Immature natural killer cell (primary cell): Measurements from ENCODE around the gene LKAAEAR1. TPM values are rescaled to one million over a fixed set of nuclear protein-coding genes. Genes with fewer than 3 reads are reported as not detected.

Experiments used
- DNase-seq, 3 donors: peaks; one replicate each; pipeline ENCODE4 v3.0.0; 2022; ENCODE audit warnings: mixed read lengths in 1 of 3
- H3K27ac Mint-ChIP-seq, 6 donors: one replicate each; pipeline ENCODE4 v1.8.0; 2020; ENCODE audit warnings: mixed read lengths in 6 of 6, mild to moderate bottlenecking in 5 of 6, inconsistent platforms in 4 of 6, moderate library complexity in 3 of 6
- H3K27me3 Mint-ChIP-seq, 3 donors: one replicate each; pipeline ENCODE4 v1.8.0; 2020 to 2021; ENCODE audit warnings: low read depth in 3 of 3, mild to moderate bottlenecking in 3 of 3, mixed read lengths in 3 of 3, moderate library complexity in 3 of 3, inconsistent platforms in 1 of 3
- H3K36me3 Mint-ChIP-seq, 3 donors: one replicate each; pipeline ENCODE4 v1.8.0; 2020; ENCODE audit warnings: mixed read lengths in 3 of 3, inconsistent platforms in 2 of 3, mild to moderate bottlenecking in 2 of 3
- H3K4me1 Mint-ChIP-seq, 2 donors: one replicate each; pipeline ENCODE4 v1.8.0; 2020; ENCODE audit warnings: inconsistent platforms in 2 of 2, mild to moderate bottlenecking in 2 of 2, mixed read lengths in 2 of 2, moderate library complexity in 1 of 2
- H3K4me3 Mint-ChIP-seq, 5 donors: one replicate each; pipeline ENCODE4 v1.8.0; 2020; ENCODE audit warnings: mild to moderate bottlenecking in 5 of 5, mixed read lengths in 5 of 5, inconsistent platforms in 3 of 5, moderate library complexity in 3 of 5
- H3K9me3 Mint-ChIP-seq, 6 donors: one replicate each; pipeline ENCODE4 v1.8.0; 2020; ENCODE audit warnings: mild to moderate bottlenecking in 6 of 6, mixed read lengths in 6 of 6, inconsistent platforms in 4 of 6, moderate library complexity in 3 of 6
- polyA plus RNA-seq, 3 donors: library from polyadenylated mRNA; unstranded; fragments of 300-500 nt; fragmentation: Illumina TruSeq; gene quantifications; one replicate each; pipeline ENCODE4 v1.2.3, GENCODE V29; 2021

Gene LKAAEAR1
- polyA plus RNA-seq, 3 donors from 2014 or later, result not detected

DNA sequence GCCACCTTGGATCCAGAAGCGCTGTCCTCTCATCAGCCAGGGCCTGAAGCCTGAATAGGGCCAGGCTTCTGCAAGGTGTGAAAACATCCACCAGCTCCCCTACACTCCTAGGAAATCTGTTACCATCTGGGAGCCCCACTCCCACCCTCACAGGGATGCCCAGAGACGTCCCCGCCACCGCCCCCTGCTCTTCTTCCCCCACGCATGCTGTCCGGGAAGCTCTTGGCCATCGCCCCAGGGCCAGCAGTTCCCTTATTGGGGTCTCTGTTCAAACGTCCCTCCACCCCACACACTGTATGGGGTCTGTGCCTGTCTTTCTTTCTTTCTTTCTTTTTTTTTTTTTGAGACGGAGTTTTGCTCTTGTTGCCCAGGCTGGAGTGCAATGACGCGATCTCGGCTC lies 8.6 kb downstream of the LKAAEAR1 start:
- Mint-ChIP-seq H3K4me1 (peaks cover 13 to 23% of the 10 kb centered on the region in 2 donors), H3K4me3 (peak overlapping the region in 1 of 5 donors; percentile 30), H3K9me3 (no peaks in the 10 kb centered on the region), H3K27me3 (peaks cover 0 to 2% (median 0%) of the 10 kb centered on the region in 3 donors), H3K36me3 (peaks cover 0 to 3% (median 3%) of the 10 kb centered on the region in 3 donors), H3K27ac (peak overlapping the region in 2 of 6 donors; percentile 23 to 39)
- DNase-seq, result no peak

DNA sequence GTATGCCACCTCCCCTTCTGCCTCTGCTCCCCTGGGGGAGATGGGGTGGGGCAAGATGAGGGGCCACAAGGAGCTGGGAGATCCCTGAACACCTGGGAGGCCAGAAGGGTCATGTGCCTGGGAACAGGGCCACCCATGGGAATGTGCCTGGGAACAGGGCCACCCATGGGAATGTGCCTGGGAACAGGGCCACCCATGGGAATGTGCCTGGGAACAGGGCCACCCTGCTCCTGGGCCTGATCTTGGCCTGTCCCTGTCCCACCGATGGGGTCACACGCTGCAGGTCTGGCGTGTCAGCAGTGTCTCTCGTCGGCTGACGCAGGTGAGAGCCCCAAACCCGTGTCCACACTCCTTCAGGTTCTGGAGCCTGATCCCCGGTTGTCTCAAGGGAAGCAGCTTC lies 9.2 kb downstream of the LKAAEAR1 start:
- Mint-ChIP-seq H3K4me1 (peaks cover 8 to 18% of the 10 kb centered on the region in 2 donors), H3K36me3 (peaks cover 0 to 3% (median 3%) of the 10 kb centered on the region in 3 donors), H3K27ac (peak overlapping the region in 1 of 6 donors; percentile 43), H3K9me3 (no peaks in the 10 kb centered on the region), H3K4me3 (no peak overlapping the region), H3K27me3 (no peaks in the 10 kb centered on the region)
- DNase-seq, result no peak

DNA sequence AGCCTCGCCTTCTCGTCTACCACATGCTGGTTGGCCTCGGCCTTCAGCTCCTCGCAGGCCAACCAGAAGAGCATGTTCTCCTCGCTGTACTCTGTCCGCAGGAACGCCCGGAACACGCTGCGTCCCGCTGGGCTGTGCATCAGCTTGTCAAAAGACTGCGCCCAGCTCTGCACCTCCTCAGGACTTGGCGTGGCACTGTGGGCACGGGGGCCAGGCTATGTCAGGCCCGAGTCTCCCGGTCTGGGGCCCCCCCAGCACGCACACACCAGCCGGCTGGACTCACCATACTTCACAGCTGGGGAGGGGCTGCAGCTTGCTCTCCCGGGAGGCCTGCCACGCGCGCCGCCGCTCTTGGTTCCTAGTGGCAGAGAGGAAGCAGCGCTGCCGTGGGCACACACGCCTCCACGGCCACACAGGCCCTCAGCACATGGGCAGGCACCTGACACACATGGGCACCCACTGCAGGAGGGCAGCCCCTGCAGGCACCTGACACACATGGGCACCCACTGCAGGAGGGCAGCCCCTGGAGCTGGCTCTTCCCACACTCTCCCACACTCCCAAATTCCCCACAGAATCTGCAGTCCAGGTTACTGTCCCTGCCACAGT lies 9.9 kb downstream of the LKAAEAR1 start:
- Mint-ChIP-seq H3K27ac (peak overlapping the region in 1 of 6 donors; percentile 43), H3K9me3 (no peaks in the 10 kb centered on the region), H3K27me3 (no peaks in the 10 kb centered on the region), H3K4me1 (peaks cover 8 to 18% of the 10 kb centered on the region in 2 donors), H3K4me3 (no peak overlapping the region), H3K36me3 (peaks cover 0 to 3% (median 3%) of the 10 kb centered on the region in 3 donors)
- no peak for DNase-seq

DNA sequence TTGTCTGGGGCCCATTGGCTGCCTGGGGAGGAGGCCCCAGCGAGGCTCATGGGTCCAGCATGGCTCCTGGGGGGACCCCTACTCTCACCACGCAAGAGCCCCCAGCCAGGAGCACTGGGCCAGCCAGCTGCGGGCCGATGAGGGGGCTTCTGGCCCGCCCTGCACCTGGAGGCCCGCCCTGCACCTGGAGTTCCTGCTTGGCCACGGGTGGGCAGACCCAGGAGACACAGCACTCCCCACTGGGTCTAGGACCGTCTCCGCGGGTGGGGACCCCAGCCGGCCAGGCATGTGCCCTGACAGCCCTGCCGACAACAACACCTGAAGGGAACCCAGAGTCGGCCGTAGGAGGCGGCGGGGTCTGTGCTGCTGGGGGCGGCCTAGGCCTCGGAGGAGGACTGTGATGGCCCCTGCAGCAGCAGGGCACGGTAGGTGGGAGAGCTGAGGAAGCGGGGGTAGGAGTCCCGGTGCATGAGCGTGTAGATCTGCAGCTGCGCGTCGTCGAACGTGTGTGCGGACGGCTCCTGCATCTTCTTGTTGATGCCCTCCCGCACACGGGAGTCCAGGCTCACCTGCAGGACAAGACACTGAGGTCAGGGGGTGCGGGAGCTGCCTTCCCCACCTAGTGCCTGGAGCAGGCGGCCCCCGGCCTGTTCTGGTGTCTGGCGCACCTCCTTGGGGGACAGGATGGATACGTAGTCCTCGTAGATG lies 10.6 kb downstream of the LKAAEAR1 start:
- H3K36me3 Mint-ChIP-seq, result peaks cover 0 to 3% (median 3%) of the 10 kb centered on the region in 3 donors
- H3K4me1 Mint-ChIP-seq, result peaks cover 8 to 20% of the 10 kb centered on the region in 2 donors
- no peak overlapping the region for H3K4me3 Mint-ChIP-seq

DNA sequence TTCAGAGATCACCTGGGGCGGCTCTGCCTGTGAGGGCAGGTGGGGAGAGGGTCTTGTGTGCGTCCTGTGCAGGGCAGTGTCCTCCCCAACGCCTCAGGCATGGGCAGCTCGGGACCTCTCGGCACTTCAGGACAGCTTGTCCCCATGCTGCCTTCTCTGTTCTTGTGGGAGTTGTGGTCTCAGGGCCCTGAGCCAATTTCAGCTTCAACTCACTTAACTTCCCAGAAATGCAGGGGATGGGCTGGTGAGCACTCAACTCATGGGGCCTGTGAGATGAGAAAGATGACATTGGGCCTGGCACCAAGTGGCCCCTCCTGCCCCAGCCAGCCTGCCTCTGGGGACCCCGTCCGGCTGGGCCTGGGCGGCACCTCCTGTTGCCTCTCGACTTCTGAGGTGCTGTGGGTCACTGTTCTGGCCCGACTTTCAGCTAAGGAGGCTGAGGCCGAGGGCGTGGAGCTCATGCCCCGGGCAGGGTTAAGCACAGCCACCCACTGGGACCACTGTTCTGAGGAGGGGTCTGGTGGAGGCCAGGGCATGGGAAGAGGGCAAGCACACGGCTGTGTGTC lies 11.6 kb downstream of the LKAAEAR1 start:
- Mint-ChIP-seq H3K27ac (peak overlapping the region in 1 of 6 donors; percentile 39), H3K27me3 (no peaks in the 10 kb centered on the region), H3K4me1 (peaks cover 2 to 22% of the 10 kb centered on the region in 2 donors), H3K36me3 (peaks cover 0 to 3% (median 3%) of the 10 kb centered on the region in 3 donors), H3K4me3 (no peak overlapping the region), H3K9me3 (no peaks in the 10 kb centered on the region)
- no peak for DNase-seq

More for the DNA sequence above, 10.6 kb downstream of the LKAAEAR1 start:
- DNase-seq, result no peak
- Mint-ChIP-seq H3K9me3 (no peaks in the 10 kb centered on the region), H3K27me3 (no peaks in the 10 kb centered on the region), H3K27ac (no peak overlapping the region)

DNA sequence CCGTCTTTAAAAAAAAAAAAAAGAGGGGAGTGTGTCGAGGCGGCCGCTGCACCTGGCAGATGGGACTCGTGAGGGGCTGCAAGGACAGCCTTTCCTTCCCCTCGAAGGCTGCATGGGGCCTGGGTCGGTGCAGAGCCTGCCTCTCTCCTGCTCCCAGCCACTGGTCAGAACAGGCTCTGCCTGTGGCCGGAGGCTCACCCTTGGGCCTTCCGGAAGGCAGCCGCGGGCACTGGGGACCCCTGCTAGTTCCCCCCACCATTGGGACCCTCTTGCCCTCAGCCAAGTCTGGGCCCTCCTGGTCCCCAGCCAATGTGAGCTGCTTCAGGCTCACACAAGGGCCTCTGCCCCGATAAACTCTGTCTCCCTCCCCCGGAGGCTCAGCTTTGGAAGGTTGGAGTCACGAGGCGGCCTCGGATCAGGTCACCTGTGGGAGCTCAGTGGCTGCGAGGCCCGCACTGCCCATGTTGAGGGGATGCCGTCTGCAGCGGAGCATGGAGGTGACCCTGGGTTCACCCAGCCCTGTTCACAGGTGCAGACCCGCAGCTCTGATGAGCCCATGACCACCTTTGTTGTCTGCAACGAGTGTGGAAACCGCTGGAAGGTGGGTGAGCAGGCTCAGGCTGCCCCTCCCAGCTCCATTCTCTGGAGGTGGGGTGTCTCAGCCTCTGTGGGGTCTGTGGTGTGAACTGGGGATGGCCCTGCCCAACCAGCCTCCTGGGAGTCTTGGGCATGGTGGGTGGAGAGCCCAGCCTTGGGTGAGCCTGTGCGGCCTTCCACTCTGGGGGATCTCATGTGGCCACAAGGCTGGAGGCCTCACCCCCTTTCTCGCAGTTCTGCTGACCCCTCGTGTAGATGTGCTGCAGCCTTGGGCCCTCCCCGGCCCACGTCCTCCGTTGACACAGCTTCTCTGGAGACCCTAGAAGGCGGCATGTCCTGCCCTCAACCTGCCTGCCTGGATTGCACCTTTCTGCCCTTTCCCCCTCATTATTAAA lies 12.6 kb downstream of the LKAAEAR1 start:
- H3K4me1 Mint-ChIP-seq, result peaks cover 8 to 25% of the 10 kb centered on the region in 2 donors
- no peak for DNase-seq
- H3K27ac Mint-ChIP-seq, result peak overlapping the region in 3 of 6 donors; percentile 24 to 43 (median 39)
- H3K4me3 Mint-ChIP-seq, result no peak overlapping the region
- H3K36me3 Mint-ChIP-seq, result peaks cover 0 to 3% (median 3%) of the 10 kb centered on the region in 3 donors
- no peaks in the 10 kb centered on the region for H3K27me3 Mint-ChIP-seq
- H3K9me3 Mint-ChIP-seq, result no peaks in the 10 kb centered on the region

DNA sequence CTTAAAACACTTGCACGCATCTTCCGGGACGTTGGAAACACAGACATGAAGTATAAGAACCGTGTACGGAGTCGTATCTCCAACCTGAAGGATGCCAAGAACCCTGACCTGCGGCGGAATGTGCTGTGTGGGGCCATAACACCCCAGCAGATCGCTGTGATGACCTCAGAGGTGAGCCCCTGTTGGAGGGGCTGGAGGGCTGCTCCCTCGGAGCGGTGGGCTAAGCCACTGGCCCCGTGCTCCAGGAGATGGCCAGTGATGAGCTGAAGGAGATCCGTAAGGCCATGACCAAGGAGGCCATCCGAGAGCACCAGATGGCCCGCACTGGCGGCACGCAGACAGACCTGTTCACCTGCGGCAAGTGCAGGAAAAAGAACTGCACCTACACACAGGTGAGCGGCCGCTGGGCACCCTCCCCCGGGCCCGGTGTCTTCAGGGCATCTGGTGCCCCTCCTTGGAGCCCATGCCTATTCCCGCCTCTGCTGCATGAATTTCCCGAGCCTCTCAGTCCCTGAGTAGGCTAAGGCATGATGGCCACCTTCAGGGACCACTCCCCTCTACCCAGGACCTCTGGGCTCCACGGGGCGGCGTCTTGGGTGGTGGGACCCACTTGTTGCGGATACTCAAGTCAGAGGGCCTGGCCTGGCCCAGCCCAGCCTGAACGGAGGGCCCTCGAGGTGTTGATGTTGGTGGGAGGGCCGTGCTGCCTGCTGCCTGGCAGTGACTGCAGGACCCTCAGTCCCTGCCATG lies 13.8 kb downstream of the LKAAEAR1 start:
- Mint-ChIP-seq H3K36me3 (peaks cover 0 to 3% (median 3%) of the 10 kb centered on the region in 3 donors), H3K4me1 (peaks cover 19 to 30% of the 10 kb centered on the region in 2 donors), H3K4me3 (no peak overlapping the region), H3K27me3 (peaks cover 0 to 3% (median 0%) of the 10 kb centered on the region in 3 donors), H3K27ac (peak overlapping the region in 1 of 6 donors; percentile 17), H3K9me3 (no peaks in the 10 kb centered on the region)
- no peak for DNase-seq

DNA sequence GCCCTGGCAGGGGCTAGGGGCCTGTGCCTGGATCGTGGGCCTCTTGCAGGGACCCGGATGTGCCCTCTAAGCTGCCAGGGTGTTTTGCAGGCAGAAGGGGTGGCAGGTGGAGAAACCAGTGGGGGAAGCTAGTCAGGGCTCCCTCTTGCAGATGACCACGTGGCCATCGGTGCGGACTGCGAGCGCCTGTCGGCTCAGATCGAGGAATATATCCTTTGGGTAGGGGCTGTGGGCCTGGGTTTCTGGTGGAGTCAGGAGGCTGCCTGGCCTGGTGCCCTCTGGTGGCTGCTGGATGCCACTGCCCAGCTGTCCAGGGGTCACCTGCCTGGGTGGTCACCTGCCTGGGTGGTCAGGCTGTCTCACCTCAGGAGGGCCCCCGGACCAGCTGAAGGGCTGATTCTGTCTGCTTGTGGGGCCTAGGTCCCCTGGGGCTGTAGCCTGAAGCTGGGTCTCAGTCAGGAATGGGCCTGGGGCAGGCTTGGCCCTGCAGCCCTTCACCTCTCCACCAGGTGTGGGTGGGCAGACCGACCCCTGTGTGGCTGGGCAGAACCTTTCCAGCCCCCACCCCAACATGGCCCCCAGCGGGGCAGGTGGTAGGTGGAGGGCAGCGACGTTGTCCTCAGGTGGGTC lies 14.5 kb downstream of the LKAAEAR1 start:
- no peak overlapping the region for H3K27ac Mint-ChIP-seq
- no peaks in the 10 kb centered on the region for H3K9me3 Mint-ChIP-seq
- H3K4me1 Mint-ChIP-seq, result peaks cover 24 to 34% of the 10 kb centered on the region in 2 donors
- peaks cover 0 to 3% (median 0%) of the 10 kb centered on the region in 3 donors for H3K27me3 Mint-ChIP-seq
- H3K36me3 Mint-ChIP-seq, result peaks cover 0 to 3% (median 3%) of the 10 kb centered on the region in 3 donors
- peak in 1 of 3 donors; percentile 27 for DNase-seq
- no peak overlapping the region for H3K4me3 Mint-ChIP-seq

DNA sequence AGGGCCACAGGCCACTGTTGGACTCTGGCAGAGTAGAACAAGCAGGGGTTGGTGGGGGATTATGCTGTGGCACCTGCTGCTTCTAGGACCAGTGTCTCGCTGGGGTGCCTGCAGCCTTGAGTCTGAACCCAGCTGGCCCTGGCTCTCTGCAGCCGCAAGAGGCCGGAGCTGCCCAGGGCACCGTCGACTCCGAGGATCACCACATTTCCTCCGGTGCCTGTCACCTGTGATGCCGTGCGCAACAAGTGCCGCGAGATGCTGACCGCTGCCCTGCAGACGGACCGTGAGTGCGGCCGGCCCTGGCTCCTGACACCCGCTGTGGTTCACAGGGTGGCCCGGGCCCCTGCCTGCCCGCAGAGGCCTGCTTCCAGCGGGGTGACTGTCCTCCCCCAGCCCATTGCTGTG lies 15.0 kb downstream of the LKAAEAR1 start:
- H3K9me3 Mint-ChIP-seq, result no peaks in the 10 kb centered on the region
- H3K4me1 Mint-ChIP-seq, result peaks cover 24 to 40% of the 10 kb centered on the region in 2 donors
- DNase-seq, result no peak
- H3K27ac Mint-ChIP-seq, result no peak overlapping the region
- H3K27me3 Mint-ChIP-seq, result peaks cover 0 to 3% (median 0%) of the 10 kb centered on the region in 3 donors
- H3K36me3 Mint-ChIP-seq, result peaks cover 0 to 3% (median 3%) of the 10 kb centered on the region in 3 donors
- no peak overlapping the region for H3K4me3 Mint-ChIP-seq

DNA sequence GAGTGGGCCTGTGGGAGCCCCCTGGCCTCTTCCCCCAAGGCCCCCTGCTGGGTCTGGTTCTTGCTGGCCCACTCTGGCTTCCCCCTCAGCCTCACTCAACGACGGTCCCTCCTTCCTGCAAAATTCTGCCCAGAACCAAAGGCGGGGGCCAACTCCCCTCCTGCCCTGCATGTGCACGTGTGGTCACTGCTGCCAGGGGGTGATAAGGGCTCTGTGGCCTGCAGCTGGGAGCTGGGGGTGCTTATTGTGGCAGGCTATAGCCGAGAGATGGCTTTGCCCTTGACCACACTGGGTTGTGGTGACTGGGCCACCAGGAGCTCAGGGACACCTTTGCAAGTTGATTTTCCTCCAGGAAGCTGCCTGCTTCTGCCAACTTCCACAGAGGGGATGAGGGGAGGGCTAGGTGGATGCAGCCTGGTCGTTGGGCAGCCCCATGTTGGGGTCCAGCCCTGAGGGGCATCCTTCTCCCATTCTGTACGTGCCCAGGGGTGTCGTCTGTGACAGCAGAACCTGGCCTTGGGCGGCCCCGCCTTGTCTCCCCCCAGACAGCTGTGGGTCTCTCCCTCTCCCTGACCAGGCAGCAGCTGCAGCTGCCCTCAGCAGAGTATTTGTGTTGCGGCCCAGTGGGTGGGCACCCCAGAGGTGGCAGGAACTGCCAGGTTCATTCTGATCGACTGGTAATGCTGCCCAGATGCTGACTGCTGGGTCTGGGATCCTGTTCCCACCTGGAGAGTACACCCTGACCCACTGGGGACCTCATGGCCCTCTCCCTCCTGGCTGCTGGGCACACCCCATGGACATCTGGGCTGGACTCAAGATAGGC lies 15.6 kb downstream of the LKAAEAR1 start:
- no peaks in the 10 kb centered on the region for H3K9me3 Mint-ChIP-seq

DNA sequence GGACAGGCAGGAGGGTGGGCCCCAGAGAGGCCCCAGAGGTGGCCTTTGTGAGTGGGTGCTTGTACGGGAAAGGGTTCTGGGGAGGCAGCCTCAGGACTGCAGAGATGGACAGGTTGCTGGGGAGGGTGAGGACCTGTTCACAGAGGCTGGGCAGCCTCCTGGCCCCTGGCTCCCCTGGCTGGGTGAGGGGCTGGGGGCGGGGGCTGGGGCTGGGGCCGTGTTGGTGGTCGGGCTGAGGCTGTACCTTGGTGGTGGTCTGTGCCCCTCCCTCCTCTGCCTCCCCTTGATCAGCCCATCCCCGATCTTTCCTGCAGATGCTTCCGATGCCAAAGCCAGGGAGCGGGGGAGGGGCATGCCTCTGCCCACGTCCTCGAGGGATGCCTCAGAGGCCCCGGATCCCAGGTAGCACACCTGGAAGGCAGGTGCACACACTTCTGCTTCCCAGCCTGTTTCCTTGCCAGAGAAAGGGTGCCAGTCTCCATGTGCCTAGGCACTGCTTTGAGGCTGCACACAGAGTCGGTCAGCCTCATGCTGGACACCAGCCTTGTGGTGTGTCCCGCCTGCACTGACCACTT lies 16.4 kb downstream of the LKAAEAR1 start:
- Mint-ChIP-seq H3K9me3 (no peaks in the 10 kb centered on the region), H3K4me3 (no peak overlapping the region), H3K4me1 (peaks cover 31 to 49% of the 10 kb centered on the region in 2 donors), H3K27me3 (peaks cover 0 to 3% (median 2%) of the 10 kb centered on the region in 3 donors), H3K27ac (peak overlapping the region in 2 of 6 donors; percentile 17 to 55), H3K36me3 (no peaks in the 10 kb centered on the region)
- DNase-seq, result no peak

More for the DNA sequence above, 15.6 kb downstream of the LKAAEAR1 start:
- peaks cover 0 to 3% (median 3%) of the 10 kb centered on the region in 3 donors for H3K36me3 Mint-ChIP-seq
- H3K27ac Mint-ChIP-seq, result no peak overlapping the region
- peaks cover 0 to 3% (median 2%) of the 10 kb centered on the region in 3 donors for H3K27me3 Mint-ChIP-seq
- no peak overlapping the region for H3K4me3 Mint-ChIP-seq
- DNase-seq, result no peak
- H3K4me1 Mint-ChIP-seq, result peaks cover 30 to 46% of the 10 kb centered on the region in 2 donors
